Calu3 (cell line): Measurements from ENCODE around the gene TMED6. TPM values are rescaled to one million over a fixed set of nuclear protein-coding genes. Genes with fewer than 3 reads are reported as not detected.

Source experiments
- BruUV-seq: library from RNA; stranded (reverse); fragments of 400-500 nt; replicated peaks from 2 replicates; lab custom pipeline; 2021; lab: Mats Ljungman, UMichigan
- CTCF ChIA-PET: fragments of 300-600 bp; sonication (Branson Sonifier 250); formaldehyde crosslinking; loops from one replicate; lab custom pipeline; 2022; ENCODE audit warnings: antibody characterized with exemption; lab: Charles Lee
- DNase-seq: peaks from one replicate; pipeline ENCODE4 v3.0.0; 2022
- H3K27ac Mint-ChIP-seq: one replicate; pipeline ENCODE4 v1.8.0; 2022; ENCODE audit warnings: mixed read lengths; ENCODE audit not compliant: unreplicated experiment
- H3K27me3 Mint-ChIP-seq: one replicate; pipeline ENCODE4 v1.8.0; 2022; ENCODE audit warnings: mixed read lengths; ENCODE audit not compliant: unreplicated experiment
- H3K36me3 Mint-ChIP-seq: one replicate; pipeline ENCODE4 v1.8.0; 2022; ENCODE audit warnings: mild to moderate bottlenecking, moderate library complexity, mixed read lengths; ENCODE audit not compliant: insufficient read depth, unreplicated experiment
- H3K4me1 Mint-ChIP-seq: one replicate; pipeline ENCODE4 v1.8.0; 2022; ENCODE audit warnings: mild to moderate bottlenecking, low read depth, mixed read lengths; ENCODE audit not compliant: unreplicated experiment
- H3K4me3 Mint-ChIP-seq: one replicate; pipeline ENCODE4 v1.8.0; 2022; ENCODE audit warnings: mild to moderate bottlenecking, low read depth, moderate library complexity, mixed read lengths; ENCODE audit not compliant: unreplicated experiment
- H3K9me3 Mint-ChIP-seq: one replicate; pipeline ENCODE4 v1.8.0; 2022; ENCODE audit warnings: low read depth, mixed read lengths; ENCODE audit not compliant: unreplicated experiment
- intact Hi-C: fragments of 100-400 bp; cut with micrococcal nuclease; formaldehyde crosslinking; loops from one replicate; pipeline ENCODE4 v1.10.0; 2022; ENCODE audit not compliant: unreplicated experiment
- total RNA-seq: library from RNA; stranded (reverse); gene quantifications from 2 replicates; pipeline ENCODE4 v1.2.3, GENCODE V29; 2022
- TF ChIP-seq, protein P1 (sequence below): fragments of 200-600 bp; IDR thresholded peaks from one replicate; pipeline ENCODE4 v1.8.0; 2022; ENCODE audit warnings: antibody characterized with exemption; ENCODE audit not compliant: unreplicated experiment

Gene TMED6
- total RNA-seq, 1 experiment from 2014 or later, result 1.4 TPM

DNA sequence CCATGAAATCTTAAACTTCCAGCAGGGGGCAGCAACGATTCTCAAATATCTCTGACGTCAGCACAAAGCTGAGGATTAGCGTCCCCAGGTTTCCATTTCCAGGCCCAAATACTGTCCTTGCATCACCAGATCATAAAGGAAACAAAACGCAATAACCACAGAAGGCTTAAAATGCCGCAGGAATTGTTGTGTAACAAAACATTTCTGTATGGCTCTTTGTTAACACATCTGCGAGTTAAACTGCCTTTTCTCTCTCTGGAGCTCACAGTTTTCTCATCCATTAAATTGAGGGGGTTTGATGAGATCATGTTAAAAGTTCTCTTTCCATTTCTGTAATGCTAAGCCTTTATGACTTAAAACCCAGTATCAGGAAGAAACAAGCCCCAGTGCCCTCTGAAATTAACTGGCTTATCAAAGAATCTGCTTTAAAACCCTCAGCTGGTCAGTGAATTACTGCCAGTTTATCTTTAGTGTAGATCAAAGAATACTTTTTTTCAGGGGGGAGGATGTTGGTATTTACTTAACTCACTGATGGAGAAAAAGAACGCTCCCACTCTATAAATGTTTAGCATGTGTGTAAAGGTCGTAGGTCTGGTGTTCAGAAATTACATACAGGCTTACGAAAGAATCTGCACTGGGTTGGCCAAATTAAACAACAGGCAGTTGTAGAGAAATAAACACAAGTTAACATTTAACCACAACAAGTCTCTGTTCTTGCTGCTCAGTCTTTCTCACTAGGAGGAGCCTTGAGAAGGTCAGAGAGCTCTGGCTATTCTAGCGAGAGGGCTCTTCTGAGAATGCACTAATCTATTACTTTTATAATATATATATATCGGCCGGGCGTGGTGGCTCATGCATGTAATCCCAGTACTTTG lies 44.8 kb upstream of the TMED6 start:
- Mint-ChIP-seq H3K4me1 (peaks cover 48% of the 10 kb centered on the region), H3K9me3 (no peaks in the 10 kb centered on the region), H3K27me3 (no peaks in the 10 kb centered on the region), H3K4me3 (peak overlapping the region; percentile 62), H3K36me3 (peaks cover 14% of the 10 kb centered on the region), H3K27ac (peak overlapping the region; percentile 91)
- intact Hi-C loops, result loop anchor here (2.0 to 5.0 kb wide), 6 partner anchors 28 to 356 kb away; partner anchors contain the start of genes CYB5B, NFAT5 and NOB1
- TF ChIP-seq, protein P1, sequence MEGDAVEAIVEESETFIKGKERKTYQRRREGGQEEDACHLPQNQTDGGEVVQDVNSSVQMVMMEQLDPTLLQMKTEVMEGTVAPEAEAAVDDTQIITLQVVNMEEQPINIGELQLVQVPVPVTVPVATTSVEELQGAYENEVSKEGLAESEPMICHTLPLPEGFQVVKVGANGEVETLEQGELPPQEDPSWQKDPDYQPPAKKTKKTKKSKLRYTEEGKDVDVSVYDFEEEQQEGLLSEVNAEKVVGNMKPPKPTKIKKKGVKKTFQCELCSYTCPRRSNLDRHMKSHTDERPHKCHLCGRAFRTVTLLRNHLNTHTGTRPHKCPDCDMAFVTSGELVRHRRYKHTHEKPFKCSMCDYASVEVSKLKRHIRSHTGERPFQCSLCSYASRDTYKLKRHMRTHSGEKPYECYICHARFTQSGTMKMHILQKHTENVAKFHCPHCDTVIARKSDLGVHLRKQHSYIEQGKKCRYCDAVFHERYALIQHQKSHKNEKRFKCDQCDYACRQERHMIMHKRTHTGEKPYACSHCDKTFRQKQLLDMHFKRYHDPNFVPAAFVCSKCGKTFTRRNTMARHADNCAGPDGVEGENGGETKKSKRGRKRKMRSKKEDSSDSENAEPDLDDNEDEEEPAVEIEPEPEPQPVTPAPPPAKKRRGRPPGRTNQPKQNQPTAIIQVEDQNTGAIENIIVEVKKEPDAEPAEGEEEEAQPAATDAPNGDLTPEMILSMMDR, result peak; percentile 67
- CTCF ChIA-PET, result interaction anchor here (0.8 to 2.1 kb wide), 11 partner anchors 9 to 761 kb away, joined by 3 to 14 read pairs (median 4); partner anchors contain the start of genes NOB1, NQO1 and WWP2
- peak; percentile 83 for DNase-seq
- no TSS peak for BruUV-seq

DNA sequence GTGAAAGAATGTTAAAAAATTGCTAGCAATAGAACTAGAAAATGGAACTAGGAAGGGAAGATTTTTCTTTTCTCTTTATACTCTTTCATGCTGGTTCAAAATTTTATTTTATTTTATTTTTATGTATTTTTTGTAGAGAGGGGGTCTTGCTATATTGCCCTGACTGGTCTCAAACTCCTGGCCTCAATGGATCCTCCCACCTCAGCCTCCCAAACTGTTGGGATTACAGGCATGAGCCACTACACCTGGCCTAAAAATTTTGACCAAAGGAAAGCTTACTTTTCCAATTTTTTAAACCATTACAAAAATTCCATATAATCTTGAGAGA lies 44.2 kb upstream of the TMED6 start:
- no peak for DNase-seq
- CTCF ChIA-PET, result interaction anchor here (0.8 to 2.1 kb wide), 10 partner anchors 8 to 760 kb away, joined by 3 to 14 read pairs (median 4); partner anchors contain the start of genes NOB1, NQO1 and WWP2
- intact Hi-C loops, result loop anchor here (2.0 to 5.0 kb wide), 6 partner anchors 29 to 356 kb away; partner anchors contain the start of genes CYB5B, NFAT5 and NOB1
- H3K9me3 Mint-ChIP-seq, result no peaks in the 10 kb centered on the region
- BruUV-seq, result no TSS peak
- no peaks in the 10 kb centered on the region for H3K27me3 Mint-ChIP-seq
- TF ChIP-seq, protein P1, result no peak
- H3K4me3 Mint-ChIP-seq, result peak overlapping the region; percentile 62
- peaks cover 48% of the 10 kb centered on the region for H3K4me1 Mint-ChIP-seq
- H3K36me3 Mint-ChIP-seq, result peaks cover 14% of the 10 kb centered on the region
- peak overlapping the region; percentile 91 for H3K27ac Mint-ChIP-seq

DNA sequence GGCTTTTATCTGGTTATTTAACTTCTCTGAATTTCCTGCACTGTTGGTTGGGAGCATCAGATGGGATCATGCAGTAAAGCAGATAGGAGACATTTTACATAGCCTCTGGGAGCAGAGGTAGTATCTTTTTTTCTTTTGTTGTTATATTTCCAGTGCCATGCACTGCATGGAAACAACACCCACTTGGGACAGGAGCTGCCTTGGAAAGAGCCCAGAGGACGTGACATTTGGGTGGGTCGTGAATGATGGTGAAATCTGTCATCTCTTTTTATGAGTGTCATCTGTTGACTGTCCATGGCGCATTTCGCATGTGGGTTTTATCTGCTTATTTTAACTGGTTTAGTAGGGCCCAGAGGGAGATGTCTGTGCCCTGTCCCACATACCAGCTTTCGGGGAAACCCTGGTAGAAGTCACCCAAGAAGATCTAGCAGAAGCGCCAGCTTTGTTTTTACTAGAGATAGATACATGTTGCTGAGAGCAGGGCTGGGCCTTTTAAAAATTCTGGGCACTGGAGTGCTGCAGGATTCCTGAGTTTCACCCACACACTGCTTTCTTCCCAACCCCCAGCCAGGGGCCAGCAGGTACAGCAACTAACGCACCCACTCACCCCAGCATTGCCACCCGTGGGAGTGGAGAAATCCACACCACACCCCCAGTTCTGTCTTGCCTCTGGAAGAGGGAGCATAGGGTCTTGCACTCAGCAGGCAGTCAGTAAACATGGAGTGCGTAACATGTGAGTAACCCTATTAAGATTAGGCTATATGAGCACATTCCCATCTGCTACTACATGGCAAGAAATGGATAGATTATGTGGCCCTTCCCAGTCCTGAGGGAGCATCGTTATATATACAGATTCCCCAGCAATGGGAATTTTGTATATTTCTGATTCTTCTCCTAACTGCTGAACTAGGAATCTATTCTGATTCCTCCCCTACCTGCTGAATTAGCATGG lies 42.6 kb upstream of the TMED6 start:
- CTCF ChIA-PET, result no interaction called here

More for the DNA sequence above, 42.6 kb upstream of the TMED6 start:
- BruUV-seq, result no TSS peak
- Mint-ChIP-seq H3K27ac (no peak overlapping the region), H3K4me3 (no peak overlapping the region), H3K9me3 (no peaks in the 10 kb centered on the region), H3K4me1 (peaks cover 42% of the 10 kb centered on the region), H3K36me3 (peaks cover 14% of the 10 kb centered on the region), H3K27me3 (no peaks in the 10 kb centered on the region)
- TF ChIP-seq, protein P1, result no peak
- DNase-seq, result no peak
- intact Hi-C loops, result no loop called here
